GM13977 (cell line): ENCODE data around the gene RBFOX2.
"Not testable (repeated sequence)": the region's sequence is repeated elsewhere in the genome, so short reads cannot be mapped to it uniquely, and the experiment has no call there.

Experiments
- DNase-seq: peaks from one replicate; pipeline ENCODE4 v3.0.0; 2012; ENCODE audit warnings: low spot score
- CTCF ChIP-seq: IDR thresholded peaks from 2 replicates; pipeline ENCODE4 v1.5.1; 2012; ENCODE audit warnings: mild to moderate bottlenecking, control low read depth; ENCODE audit not compliant: insufficient read depth; ENCODE audit errors: extremely low read depth, missing control alignments
- in situ Hi-C: fragments of 300-500 bp; cut with MboI; formaldehyde crosslinking; loops from one replicate; pipeline ENCODE4 v1.12.0; 2022; ENCODE audit warnings: low sequenced_read_pairs, low pct_unique_long_range_greater_than_20kb, mixed read lengths, inconsistent platforms; ENCODE audit not compliant: unreplicated experiment

RBFOX2 gene

GRCh38 chr22:35821654-35822053 lies 207.0 kb downstream of the RBFOX2 start:
- DNase-seq: no peak
- in situ Hi-C loops: no loop called here
- no peak for TF ChIP-seq CTCF

- in situ Hi-C loops: no loop called here
- DNase-seq: no peak
- TF ChIP-seq CTCF: no peak
These were observed 209.2 kb downstream of the RBFOX2 start for GRCh38 chr22:35819421-35819820.

GRCh38 chr22:35818897-35819296 lies 209.7 kb downstream of the RBFOX2 start:
- no peak for DNase-seq
- no peak for TF ChIP-seq CTCF
- in situ Hi-C loops: no loop called here

- TF ChIP-seq CTCF: no peak
- no peak for DNase-seq
- in situ Hi-C loops: no loop called here
These were observed 216.0 kb downstream of the RBFOX2 start for GRCh38 chr22:35812600-35812999.

GRCh38 chr22:35811670-35812069 lies 217.0 kb downstream of the RBFOX2 start:
- in situ Hi-C loops: no loop called here
- no peak for DNase-seq
- TF ChIP-seq CTCF: no peak

DNA sequence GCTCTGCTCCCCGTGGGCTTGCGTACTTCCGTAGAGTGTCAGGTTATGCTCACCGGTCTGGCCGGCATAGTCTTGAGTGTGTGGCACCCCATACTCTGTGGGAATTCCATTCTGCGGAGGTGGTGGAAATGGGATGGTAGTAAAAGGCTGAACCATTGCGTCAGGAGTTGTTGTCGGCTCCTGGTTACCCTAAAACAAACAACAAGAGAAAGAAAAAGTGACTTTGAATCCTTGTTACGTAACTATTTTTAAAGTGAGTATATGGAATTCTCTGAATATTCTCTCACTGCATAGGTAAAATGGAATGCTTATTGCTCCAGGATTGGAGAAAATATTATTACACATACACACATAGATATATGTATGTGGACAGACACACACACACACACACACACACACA lies 218.8 kb downstream of the RBFOX2 start:
- no peak for TF ChIP-seq CTCF
- in situ Hi-C loops: no loop called here
- DNase-seq: no peak

GRCh38 chr22:35808377-35808776 lies 220.2 kb downstream of the RBFOX2 start:
- TF ChIP-seq CTCF: no peak
- no peak for DNase-seq
- in situ Hi-C loops: no loop called here

- in situ Hi-C loops: not testable (repeated sequence)
These were observed 222.0 kb downstream of the RBFOX2 start for GRCh38 chr22:35806668-35807067.

More at GRCh38 chr22:35806668-35807067, 222.0 kb downstream of the RBFOX2 start:
- not testable (repeated sequence) for DNase-seq
